ENCODE results near the gene SP2. TPM values are rescaled to one million over a fixed set of nuclear protein-coding genes. Genes with fewer than 3 reads are reported as not detected.

Gene SP2
- total RNA-seq, 1 donor from 2014 or later: 198 TPM

DNA sequence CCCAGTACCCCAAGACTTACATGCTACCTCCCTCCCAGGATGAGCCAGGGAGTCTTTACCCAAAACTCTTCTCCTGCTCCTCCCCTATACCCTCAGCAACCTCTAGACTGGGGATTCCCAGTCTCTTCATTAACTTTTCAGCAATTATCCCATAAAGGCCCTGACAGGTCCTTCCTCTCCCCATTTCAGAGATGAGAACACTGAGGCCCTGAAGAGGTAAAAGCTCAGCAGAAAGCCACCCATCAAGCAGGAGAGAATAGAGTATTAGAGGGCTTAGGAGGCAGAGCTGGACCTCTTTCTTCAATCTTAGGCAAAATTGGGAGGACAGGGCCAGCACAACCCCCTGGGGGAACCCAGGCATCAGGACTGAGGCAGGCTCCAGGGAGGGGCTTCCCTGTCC, 39.2 kb upstream of the SP2 start:
- intact Hi-C loops (cut with DNase I): no loop called here
- no peak for DNase-seq (ENCODE audit: low spot score in 2 of 2)
- H3K4me3 ChIP-seq: no peak overlapping the region
- no peak overlapping the region for H3K27ac ChIP-seq
- no peaks in the 10 kb centered on the region for H3K9me3 ChIP-seq
- TF ChIP-seq, protein P1, sequence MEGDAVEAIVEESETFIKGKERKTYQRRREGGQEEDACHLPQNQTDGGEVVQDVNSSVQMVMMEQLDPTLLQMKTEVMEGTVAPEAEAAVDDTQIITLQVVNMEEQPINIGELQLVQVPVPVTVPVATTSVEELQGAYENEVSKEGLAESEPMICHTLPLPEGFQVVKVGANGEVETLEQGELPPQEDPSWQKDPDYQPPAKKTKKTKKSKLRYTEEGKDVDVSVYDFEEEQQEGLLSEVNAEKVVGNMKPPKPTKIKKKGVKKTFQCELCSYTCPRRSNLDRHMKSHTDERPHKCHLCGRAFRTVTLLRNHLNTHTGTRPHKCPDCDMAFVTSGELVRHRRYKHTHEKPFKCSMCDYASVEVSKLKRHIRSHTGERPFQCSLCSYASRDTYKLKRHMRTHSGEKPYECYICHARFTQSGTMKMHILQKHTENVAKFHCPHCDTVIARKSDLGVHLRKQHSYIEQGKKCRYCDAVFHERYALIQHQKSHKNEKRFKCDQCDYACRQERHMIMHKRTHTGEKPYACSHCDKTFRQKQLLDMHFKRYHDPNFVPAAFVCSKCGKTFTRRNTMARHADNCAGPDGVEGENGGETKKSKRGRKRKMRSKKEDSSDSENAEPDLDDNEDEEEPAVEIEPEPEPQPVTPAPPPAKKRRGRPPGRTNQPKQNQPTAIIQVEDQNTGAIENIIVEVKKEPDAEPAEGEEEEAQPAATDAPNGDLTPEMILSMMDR (IDR thresholded peaks at IDR 0.05): no peak
- no peaks in the 10 kb centered on the region for H3K36me3 ChIP-seq
- peaks cover 30% of the 10 kb centered on the region for H3K27me3 ChIP-seq
- H3K4me1 ChIP-seq: peaks cover 0 to under 1% of the 10 kb centered on the region in 2 donors

DNA sequence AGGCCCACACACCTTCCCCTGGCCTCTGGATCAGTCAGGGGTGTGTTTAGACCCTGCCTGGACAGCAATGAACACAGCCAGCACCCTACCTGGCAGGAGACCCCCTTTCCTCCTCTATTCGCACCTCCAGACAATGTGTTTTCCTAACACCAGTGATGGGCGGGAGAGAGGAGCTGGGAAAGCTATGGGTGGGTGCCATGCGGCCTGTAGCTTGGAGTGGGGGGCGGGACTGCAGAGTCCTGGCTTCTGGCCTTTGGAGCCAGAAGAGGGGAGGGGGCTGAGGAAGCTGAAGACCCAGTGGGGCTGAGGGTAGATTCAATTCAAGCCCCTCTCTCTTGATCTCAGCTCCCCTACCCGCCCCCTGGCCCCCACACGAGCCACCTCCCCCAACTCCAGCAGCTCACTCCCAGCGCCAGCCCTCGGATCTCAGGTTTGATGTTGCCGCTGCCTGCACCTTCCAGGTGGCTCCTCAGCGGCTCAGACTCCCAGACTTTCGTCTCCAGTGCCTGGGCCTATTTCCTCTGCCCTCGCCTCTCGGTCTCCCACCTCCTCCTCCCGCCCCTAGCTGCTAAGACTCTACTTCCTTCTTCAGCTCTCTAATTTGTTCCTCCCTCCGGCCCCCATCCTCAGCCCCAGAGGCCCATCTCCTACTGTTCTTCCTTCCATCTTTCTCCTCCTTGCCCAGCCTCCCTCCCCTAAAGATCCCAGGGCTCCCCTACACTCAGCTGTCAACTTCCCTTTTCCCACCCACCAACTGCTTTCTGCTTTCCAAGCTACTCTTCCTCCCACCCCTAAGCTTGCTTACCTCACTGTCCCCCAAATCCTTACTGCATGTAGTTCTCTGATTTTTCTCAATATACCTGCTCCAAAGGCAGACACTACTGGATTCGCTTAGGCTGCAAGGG, 38.2 kb upstream of the SP2 start:
- peaks cover 0 to 4% of the 10 kb centered on the region in 2 donors for H3K4me1 ChIP-seq
- no peak for DNase-seq (ENCODE audit: low spot score in 2 of 2)
- no peak overlapping the region for H3K4me3 ChIP-seq
- no peaks in the 10 kb centered on the region for H3K36me3 ChIP-seq
- peaks cover 24% of the 10 kb centered on the region for H3K27me3 ChIP-seq
- no peak overlapping the region for H3K27ac ChIP-seq
- H3K9me3 ChIP-seq: no peaks in the 10 kb centered on the region
- intact Hi-C loops (cut with DNase I): no loop called here
- TF ChIP-seq, protein P1 (IDR thresholded peaks at IDR 0.05): no peak

DNA sequence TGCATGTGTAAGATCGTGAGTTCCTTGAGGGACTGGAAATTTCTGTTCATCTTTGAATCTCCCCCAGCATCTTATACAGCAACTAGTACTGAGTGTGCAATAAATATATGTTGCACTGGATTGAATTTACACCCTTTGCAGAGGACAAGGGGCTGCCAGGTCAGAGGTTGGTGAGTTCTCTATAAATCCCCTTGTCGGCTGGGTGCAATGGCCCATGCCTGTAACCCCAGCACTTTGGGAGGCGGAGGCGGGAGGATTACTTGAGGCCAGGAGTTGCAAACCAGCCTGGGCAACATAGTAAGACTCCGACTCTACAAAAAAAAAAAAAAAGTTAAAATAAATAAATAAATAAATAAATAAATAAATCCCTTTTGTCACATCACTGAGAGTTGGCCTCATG, 35.6 kb upstream of the SP2 start:
- TF ChIP-seq, protein P1 (IDR thresholded peaks at IDR 0.05): no peak
- no peaks in the 10 kb centered on the region for H3K36me3 ChIP-seq
- intact Hi-C loops (cut with DNase I): no loop called here
- no peaks in the 10 kb centered on the region for H3K9me3 ChIP-seq
- peaks cover 0 to 7% of the 10 kb centered on the region in 2 donors for H3K4me1 ChIP-seq
- no peak overlapping the region for H3K27ac ChIP-seq
- DNase-seq (ENCODE audit: low spot score in 2 of 2): no peak
- H3K4me3 ChIP-seq: no peak overlapping the region
- peaks cover 12% of the 10 kb centered on the region for H3K27me3 ChIP-seq

DNA sequence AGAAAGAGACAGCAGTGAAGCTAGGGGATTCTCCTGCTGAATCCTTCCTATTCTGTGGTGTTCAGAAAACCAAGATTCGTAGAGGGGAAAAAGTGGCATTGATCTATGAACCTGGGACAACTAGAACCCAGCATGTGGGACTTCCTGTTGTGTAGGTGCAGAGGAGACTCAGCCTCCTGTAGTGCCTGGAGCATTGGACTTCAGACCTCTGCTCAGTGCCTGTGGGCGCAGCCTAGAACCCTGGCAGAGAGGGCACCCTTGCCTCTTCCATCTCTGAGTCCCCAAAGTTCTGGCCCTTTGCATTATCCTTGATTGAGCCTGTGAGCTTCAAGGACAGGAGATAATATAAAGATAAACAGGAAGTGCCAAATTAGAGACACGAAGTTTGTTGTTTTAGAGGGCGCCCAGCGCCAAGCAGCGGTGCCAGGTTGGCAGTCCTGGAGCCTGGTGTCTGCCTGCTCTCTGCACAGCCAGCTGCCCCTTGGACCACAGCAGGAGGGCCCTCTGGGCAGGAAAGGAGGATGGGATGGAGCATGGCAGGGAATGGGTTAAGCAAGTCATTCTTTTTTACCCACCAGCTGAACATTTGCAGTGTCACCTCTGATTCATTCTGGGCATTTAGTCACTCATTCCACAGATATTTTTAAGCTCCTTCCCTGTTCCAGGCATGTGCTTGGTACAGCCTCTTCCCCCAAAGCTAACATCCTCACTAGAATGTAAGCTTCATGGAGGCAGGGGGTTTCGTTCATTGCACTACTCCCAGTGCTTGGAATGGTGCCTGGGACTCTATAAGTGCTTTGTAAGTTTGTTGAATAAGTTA, 33.2 kb upstream of the SP2 start:
- no peaks in the 10 kb centered on the region for H3K9me3 ChIP-seq
- H3K36me3 ChIP-seq: no peaks in the 10 kb centered on the region
- no peaks in the 10 kb centered on the region for H3K27me3 ChIP-seq
- peaks cover 0 to 7% of the 10 kb centered on the region in 2 donors for H3K4me1 ChIP-seq
- no peak overlapping the region for H3K4me3 ChIP-seq
- DNase-seq (ENCODE audit: low spot score in 2 of 2): no peak
- TF ChIP-seq, protein P1 (IDR thresholded peaks at IDR 0.05): no peak
- intact Hi-C loops (cut with DNase I): no loop called here
- no peak overlapping the region for H3K27ac ChIP-seq

DNA sequence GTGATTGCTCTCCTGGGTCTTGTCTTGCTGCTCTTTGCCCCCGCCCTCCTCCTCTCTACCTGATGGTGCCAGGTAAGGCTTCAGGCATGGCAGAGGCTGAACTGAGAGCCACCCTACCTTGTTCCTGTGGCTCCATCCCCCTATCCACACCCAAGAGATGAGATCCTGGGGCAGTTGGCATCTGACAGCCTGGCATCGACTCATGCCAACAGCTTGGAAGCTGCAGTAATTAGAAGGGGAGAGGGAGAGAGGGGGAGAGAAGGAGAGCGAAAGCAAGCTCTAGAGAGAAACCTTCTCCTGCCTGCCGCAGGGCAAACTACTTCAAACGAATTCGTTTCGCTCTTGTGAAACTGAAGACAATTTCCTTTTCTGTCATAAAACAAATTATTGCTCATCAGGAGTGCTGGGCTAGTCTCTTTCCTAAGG, 31.2 kb upstream of the SP2 start:
- H3K27ac ChIP-seq: no peak overlapping the region
- H3K36me3 ChIP-seq: no peaks in the 10 kb centered on the region
- no peaks in the 10 kb centered on the region for H3K27me3 ChIP-seq
- intact Hi-C loops (cut with DNase I): no loop called here
- peaks cover 0 to 7% of the 10 kb centered on the region in 2 donors for H3K4me1 ChIP-seq
- H3K4me3 ChIP-seq: no peak overlapping the region
- TF ChIP-seq, protein P1 (IDR thresholded peaks at IDR 0.05): no peak
- no peaks in the 10 kb centered on the region for H3K9me3 ChIP-seq
- no peak for DNase-seq (ENCODE audit: low spot score in 2 of 2)

Data from ascending aorta (tissue), 2 donors.